Stomach (tissue), 4 donors: ENCODE measurements around the gene KRT86.

ENCODE experiments used
- EP300 ChIP-seq: sonication (generic); formaldehyde crosslinking; IDR thresholded peaks from one replicate; pipeline ENCODE4 v1.6.1; 2017; ENCODE audit warnings: antibody characterized with exemption
- POLR2A ChIP-seq, 4 donors: fragments of 450-650 bp; IDR thresholded peaks; one replicate each; pipeline ENCODE4 v1.6.1; 2016; ENCODE audit warnings: antibody characterized with exemption in 4 of 4, control low read depth in 2 of 4, mild to moderate bottlenecking in 1 of 4, moderate library complexity in 1 of 4
- POLR2AphosphoS5 ChIP-seq, 3 donors: sonication (generic); formaldehyde crosslinking; IDR thresholded peaks; one replicate each; pipeline ENCODE4 v1.6.1; 2016; ENCODE audit warnings: antibody characterized with exemption in 3 of 3
- TF ChIP-seq, protein P1 (sequence below), 7 experiments: fragments of 450-650 bp in 4 of 7; fragments of 200-600 bp in 3 of 7; sonication (generic) in 3 of 7; IDR thresholded peaks; one replicate each; pipeline ENCODE4 v1.5.1; 2016 to 2019; ENCODE audit warnings: antibody characterized with exemption in 7 of 7, control low read depth in 2 of 7, mild to moderate bottlenecking in 1 of 7

GRCh38 chr12:52334185-52334584 is 59.7 kb downstream of the KRT86 start:
- TF ChIP-seq POLR2A (IDR thresholded peaks at IDR 0.05): no peak
- TF ChIP-seq, protein P1, sequence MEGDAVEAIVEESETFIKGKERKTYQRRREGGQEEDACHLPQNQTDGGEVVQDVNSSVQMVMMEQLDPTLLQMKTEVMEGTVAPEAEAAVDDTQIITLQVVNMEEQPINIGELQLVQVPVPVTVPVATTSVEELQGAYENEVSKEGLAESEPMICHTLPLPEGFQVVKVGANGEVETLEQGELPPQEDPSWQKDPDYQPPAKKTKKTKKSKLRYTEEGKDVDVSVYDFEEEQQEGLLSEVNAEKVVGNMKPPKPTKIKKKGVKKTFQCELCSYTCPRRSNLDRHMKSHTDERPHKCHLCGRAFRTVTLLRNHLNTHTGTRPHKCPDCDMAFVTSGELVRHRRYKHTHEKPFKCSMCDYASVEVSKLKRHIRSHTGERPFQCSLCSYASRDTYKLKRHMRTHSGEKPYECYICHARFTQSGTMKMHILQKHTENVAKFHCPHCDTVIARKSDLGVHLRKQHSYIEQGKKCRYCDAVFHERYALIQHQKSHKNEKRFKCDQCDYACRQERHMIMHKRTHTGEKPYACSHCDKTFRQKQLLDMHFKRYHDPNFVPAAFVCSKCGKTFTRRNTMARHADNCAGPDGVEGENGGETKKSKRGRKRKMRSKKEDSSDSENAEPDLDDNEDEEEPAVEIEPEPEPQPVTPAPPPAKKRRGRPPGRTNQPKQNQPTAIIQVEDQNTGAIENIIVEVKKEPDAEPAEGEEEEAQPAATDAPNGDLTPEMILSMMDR (IDR thresholded peaks at IDR 0.05): no peak
- TF ChIP-seq EP300: no peak
- TF ChIP-seq POLR2AphosphoS5 (IDR thresholded peaks at IDR 0.05): no peak
